PC-9 (cell line): ENCODE data around the gene TMEM132C. TPM values are rescaled to one million over a fixed set of nuclear protein-coding genes. Genes with fewer than 3 reads are reported as not detected.

ENCODE experiments used
- BruUV-seq: library from RNA; stranded (reverse); fragments of 400-500 nt; replicated peaks from 2 replicates; lab custom pipeline; 2021; lab: Mats Ljungman, UMichigan
- CTCF ChIA-PET: fragments of 300-600 bp; sonication (Branson Sonifier 250); formaldehyde crosslinking; loops from one replicate; lab custom pipeline; 2022; ENCODE audit warnings: antibody characterized with exemption; lab: Charles Lee
- POLR2A ChIA-PET: fragments of 300-600 bp; sonication (Branson Sonifier 250); formaldehyde crosslinking; loops from one replicate; lab custom pipeline; 2022; ENCODE audit warnings: antibody characterized with exemption; ENCODE audit not compliant: unreplicated experiment; lab: Charles Lee
- DNase-seq, 2 experiments: peaks; one replicate each; pipeline versions ENCODE4 v3.0.0 to v3.0.0-alpha.2; 2015 to 2022; ENCODE audit warnings: mixed read lengths in 1 of 2
- H2AFZ ChIP-seq: fragments of 200-600 bp; sonication (generic); 2 replicates; pipeline ENCODE4 v1.8.1; 2017; ENCODE audit warnings: antibody characterized with exemption
- H3F3A ChIP-seq: fragments of 200-600 bp; sonication (generic); 2 replicates; pipeline ENCODE4 v1.8.1; 2017; ENCODE audit warnings: antibody characterized with exemption, mild to moderate bottlenecking, low read depth; ENCODE audit not compliant: insufficient read depth
- H3K27ac ChIP-seq: fragments of 200-600 bp; sonication (generic); 2 replicates; pipeline ENCODE4 v1.6.1; 2016; ENCODE audit warnings: mixed run types
- H3K27me3 ChIP-seq: fragments of 200-600 bp; sonication (generic); 2 replicates; pipeline ENCODE4 v1.6.1; 2016; ENCODE audit warnings: low read depth, mixed run types; ENCODE audit not compliant: insufficient read depth
- H3K36me3 ChIP-seq: fragments of 200-600 bp; sonication (generic); 2 replicates; pipeline ENCODE4 v1.6.1; 2016; ENCODE audit warnings: low read depth, mixed run types
- H3K4me1 ChIP-seq: fragments of 200-600 bp; sonication (generic); replicated peaks from 2 replicates; pipeline ENCODE4 v1.6.1; 2016; ENCODE audit warnings: mixed run types; ENCODE audit not compliant: insufficient read depth
- H3K4me2 ChIP-seq: fragments of 200-600 bp; sonication (generic); 2 replicates; pipeline ENCODE4 v1.6.1; 2017; ENCODE audit warnings: mixed run types
- H3K4me3 ChIP-seq: fragments of 200-600 bp; sonication (generic); 2 replicates; pipeline ENCODE4 v1.6.1; 2016; ENCODE audit warnings: mixed run types
- H3K79me2 ChIP-seq: fragments of 200-600 bp; sonication (generic); 2 replicates; pipeline ENCODE4 v1.6.1; 2017; ENCODE audit warnings: low read depth, mixed run types
- H3K9me2 ChIP-seq: fragments of 200-600 bp; sonication (generic); 2 replicates; pipeline ENCODE4 v1.8.1; 2017; ENCODE audit warnings: mild to moderate bottlenecking; ENCODE audit not compliant: insufficient read depth
- H3K9me3 ChIP-seq: fragments of 200-600 bp; sonication (generic); 2 replicates; pipeline ENCODE4 v1.8.1; 2016; ENCODE audit warnings: low read depth; ENCODE audit not compliant: insufficient read depth
- H4K20me1 ChIP-seq: fragments of 200-600 bp; sonication (generic); 2 replicates; pipeline ENCODE4 v1.8.1; 2017; ENCODE audit not compliant: insufficient read depth
- CTCF ChIP-seq: fragments of 200-600 bp; sonication (generic); conservative IDR thresholded peaks from 2 replicates; pipeline ENCODE4 v1.6.1; 2017; ENCODE audit warnings: mixed run types, antibody characterized with exemption, mild to moderate bottlenecking, moderate library complexity
- EZH2 ChIP-seq: fragments of 200-600 bp; sonication (generic); IDR thresholded peaks from 2 replicates; pipeline ENCODE4 v1.8.0; 2017; ENCODE audit warnings: antibody characterized with exemption, low read depth
- intact Hi-C: fragments of 100-400 bp; cut with micrococcal nuclease; formaldehyde crosslinking; loops from one replicate; pipeline ENCODE4 v1.10.0; 2022; ENCODE audit not compliant: unreplicated experiment
- total RNA-seq: library from RNA; stranded (reverse); gene quantifications from 2 replicates; pipeline ENCODE4 v1.2.3, GENCODE V29; 2021

Gene TMEM132C
- total RNA-seq, 1 experiment from 2014 or later = not detected

GRCh38 chr12:128459067-128459466 is 192.1 kb downstream of the TMEM132C start:
- Histone ChIP-seq H3K36me3 (no peaks in the 10 kb centered on the region), H3K4me1 (no peaks in the 10 kb centered on the region), H4K20me1 (no peaks in the 10 kb centered on the region), H3K27me3 (peaks cover 28% of the 10 kb centered on the region), H3F3A (no peaks in the 10 kb centered on the region), H3K9me3 (no peaks in the 10 kb centered on the region), H3K79me2 (no peaks in the 10 kb centered on the region), H3K4me3 (no peak overlapping the region), H3K4me2 (no peak overlapping the region), H2AFZ (no peak overlapping the region), H3K9me2 (no peaks in the 10 kb centered on the region), H3K27ac (no peak overlapping the region)
- TF ChIP-seq CTCF = no peak
- TF ChIP-seq EZH2 = no peak
- DNase-seq = no peak
- intact Hi-C loops = no loop called here
- no TSS peak for BruUV-seq
- CTCF ChIA-PET = no interaction called here
- POLR2A ChIA-PET = no interaction called here

GRCh38 chr12:128463881-128464280 is 196.9 kb downstream of the TMEM132C start:
- TF ChIP-seq CTCF = no peak
- TF ChIP-seq EZH2 = no peak
- Histone ChIP-seq H3K27ac (no peak overlapping the region), H3F3A (no peaks in the 10 kb centered on the region), H2AFZ (no peak overlapping the region), H3K4me1 (no peaks in the 10 kb centered on the region), H3K36me3 (no peaks in the 10 kb centered on the region), H4K20me1 (no peaks in the 10 kb centered on the region), H3K27me3 (peaks cover 26% of the 10 kb centered on the region), H3K9me3 (no peaks in the 10 kb centered on the region), H3K4me2 (no peak overlapping the region), H3K79me2 (no peaks in the 10 kb centered on the region), H3K4me3 (no peak overlapping the region), H3K9me2 (no peaks in the 10 kb centered on the region)
- no peak for DNase-seq
- BruUV-seq = no TSS peak
- ChIA-PET POLR2A (no interaction called here), CTCF (no interaction called here)
- intact Hi-C loops = no loop called here

- H3K27me3 ChIP-seq = peaks cover 15% of the 10 kb centered on the region
- no peaks in the 10 kb centered on the region for H3K36me3 ChIP-seq
- H3K4me2 ChIP-seq = no peak overlapping the region
- TF ChIP-seq EZH2 (no peak), CTCF (no peak)
- POLR2A ChIA-PET = no interaction called here
- no peaks in the 10 kb centered on the region for H3F3A ChIP-seq
- intact Hi-C loops = no loop called here
- CTCF ChIA-PET = no interaction called here
- no peaks in the 10 kb centered on the region for H3K9me3 ChIP-seq
- H3K79me2 ChIP-seq = no peaks in the 10 kb centered on the region
- DNase-seq = no peak
- BruUV-seq = no TSS peak
- H3K4me1 ChIP-seq = no peaks in the 10 kb centered on the region
- no peaks in the 10 kb centered on the region for H3K9me2 ChIP-seq
- H3K27ac ChIP-seq = no peak overlapping the region
- no peak overlapping the region for H2AFZ ChIP-seq
- H4K20me1 ChIP-seq = no peaks in the 10 kb centered on the region
- H3K4me3 ChIP-seq = no peak overlapping the region
These were observed 200.9 kb downstream of the TMEM132C start for GRCh38 chr12:128467882-128468281.
